GM21717 (cell line): ENCODE measurements around the gene LRIT1.
A peak's percentile ranks its signal among the peaks of the same experiment; 100 is the strongest.

ENCODE experiments used
- ATAC-seq: cut with Tn5 transposase; IDR thresholded peaks from one replicate; pipeline ENCODE4 v1.9.1; 2021; ENCODE audit warnings: mild to moderate bottlenecking, moderate library complexity; ENCODE audit not compliant: unreplicated experiment

The LRIT1 gene

GRCh38 chr10:84195044-84195830 lies 46.1 kb downstream of the LRIT1 start:
- no peak for ATAC-seq

GRCh38 chr10:84194424-84195043 lies 46.8 kb downstream of the LRIT1 start, which contains the start of gene CDHR1:
CDHR1 (plus strand) TSS chr10:84194537; CDS start chr10:84194761, 224 bp downstream.
- ATAC-seq = peak; percentile 75

DNA sequence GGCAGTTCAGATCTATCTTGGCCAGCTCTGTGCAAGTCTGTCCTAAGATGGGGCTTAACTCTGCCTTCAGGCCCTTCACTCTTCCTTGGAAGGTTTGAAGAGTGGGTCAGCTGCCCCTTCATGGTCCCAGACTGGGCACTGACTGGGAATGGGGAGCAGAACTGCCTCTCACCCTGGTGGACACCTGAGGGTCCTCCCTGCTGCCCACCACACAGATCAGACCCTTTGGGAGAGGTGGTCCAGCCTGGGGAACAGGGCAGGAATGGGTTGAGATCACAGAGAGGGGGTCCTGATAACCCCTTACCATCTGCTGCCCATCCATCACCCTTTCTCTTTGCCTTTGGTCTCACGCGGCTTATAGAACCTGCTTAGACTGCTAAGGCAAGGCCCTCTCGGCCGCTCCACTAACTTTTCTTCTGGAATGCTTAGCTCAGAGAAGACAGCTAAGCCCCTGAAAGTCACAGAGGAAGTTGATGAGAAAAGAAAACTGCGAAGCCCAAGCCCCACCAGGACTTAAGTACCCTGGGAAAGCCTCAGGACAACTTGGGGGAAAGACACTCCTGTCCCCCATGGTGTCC lies 47.4 kb downstream of the LRIT1 start:
- peak; percentile 13 for ATAC-seq

DNA sequence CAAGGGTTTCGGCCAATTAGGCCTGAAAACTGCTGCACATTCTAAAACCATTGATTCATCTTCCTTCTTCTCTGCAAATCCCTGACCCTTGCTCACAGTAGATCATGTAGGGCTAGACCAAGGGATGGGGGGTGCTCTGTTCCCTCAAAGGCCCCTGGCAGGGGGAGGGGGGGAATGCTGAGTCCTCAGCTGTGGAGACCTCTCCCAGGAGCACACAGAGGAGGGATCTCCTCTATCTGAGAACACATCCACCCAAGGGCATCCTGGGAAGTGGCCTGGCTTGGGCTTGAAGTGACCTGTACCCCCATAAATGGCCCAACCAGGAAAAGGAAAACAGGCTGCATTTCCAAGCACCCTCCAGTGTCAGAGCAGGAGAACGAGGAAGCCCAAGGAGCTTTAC lies 48.0 kb downstream of the LRIT1 start:
- ATAC-seq = no peak

- ATAC-seq = no peak
Measured at GRCh38 chr10:84191106-84191505, 50.2 kb downstream of the LRIT1 start.

- no peak for ATAC-seq
Measured at GRCh38 chr10:84190621-84191020, 50.7 kb downstream of the LRIT1 start.

GRCh38 chr10:84188815-84189214 lies 52.5 kb downstream of the LRIT1 start:
- no peak for ATAC-seq

DNA sequence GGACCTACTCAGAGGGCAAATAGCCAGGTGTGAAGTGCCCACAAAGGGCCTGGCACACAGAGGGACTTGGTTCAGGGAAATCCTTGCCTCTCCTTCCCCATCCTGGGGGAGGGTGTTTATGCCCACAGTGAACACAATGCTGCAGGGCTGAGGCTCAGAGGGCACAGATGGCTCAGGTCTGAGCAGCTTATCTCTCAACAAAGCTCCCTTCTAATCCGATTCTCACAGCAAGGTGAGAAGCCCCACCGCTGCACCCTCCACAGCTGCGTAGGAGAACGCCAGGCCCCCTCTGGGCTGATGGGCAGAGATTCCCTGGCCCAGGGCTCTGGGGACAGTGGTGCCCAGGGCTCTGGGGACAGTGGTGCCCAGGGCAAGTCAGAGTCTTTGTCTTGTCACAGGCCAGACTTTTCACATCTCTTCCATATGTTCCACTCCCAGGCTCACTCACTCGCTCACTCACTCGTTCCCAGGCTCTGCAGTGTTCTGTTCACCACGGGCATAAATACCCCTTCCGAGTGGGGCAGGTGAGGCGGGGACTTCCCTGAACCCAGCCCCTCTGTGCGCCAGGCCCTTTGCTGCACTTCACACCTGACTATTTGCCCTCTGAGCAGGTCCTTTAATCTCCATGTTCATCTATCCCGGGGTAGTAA lies 55.7 kb downstream of the LRIT1 start:
- ATAC-seq = no peak

GRCh38 chr10:84184517-84184916 lies 56.8 kb downstream of the LRIT1 start:
- ATAC-seq = no peak

DNA sequence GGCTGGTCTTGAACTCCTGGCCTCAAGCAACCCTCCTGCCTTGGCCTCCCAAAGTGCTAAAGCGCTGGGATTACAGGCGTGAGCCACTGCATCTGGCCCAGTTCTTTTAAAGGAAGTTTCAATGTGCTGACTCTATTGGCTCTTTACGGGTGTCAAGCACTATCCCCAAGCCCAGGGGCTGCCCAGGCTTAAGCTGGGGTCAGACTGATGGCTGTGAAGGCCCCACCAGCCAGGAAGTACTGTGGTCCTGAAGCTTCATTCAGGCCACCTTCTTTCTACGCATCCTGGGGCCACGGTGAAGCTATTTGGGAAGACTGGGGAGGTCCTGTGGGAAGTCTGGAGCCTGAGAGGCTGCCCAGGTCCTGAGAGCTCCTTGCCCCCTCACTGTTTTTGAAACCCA lies 59.7 kb downstream of the LRIT1 start:
- no peak for ATAC-seq
